ENCODE data around the gene MLX. TPM values are rescaled to one million over a fixed set of nuclear protein-coding genes. Genes with fewer than 3 reads are reported as not detected.
"Not testable (repeated sequence)": the region's sequence is repeated elsewhere in the genome, so short reads cannot be mapped to it uniquely, and the experiment has no call there.

Gene MLX
- total RNA-seq, 6 experiments from 2014 or later: 40.7 to 48.3 (median 47.0) TPM

DNA sequence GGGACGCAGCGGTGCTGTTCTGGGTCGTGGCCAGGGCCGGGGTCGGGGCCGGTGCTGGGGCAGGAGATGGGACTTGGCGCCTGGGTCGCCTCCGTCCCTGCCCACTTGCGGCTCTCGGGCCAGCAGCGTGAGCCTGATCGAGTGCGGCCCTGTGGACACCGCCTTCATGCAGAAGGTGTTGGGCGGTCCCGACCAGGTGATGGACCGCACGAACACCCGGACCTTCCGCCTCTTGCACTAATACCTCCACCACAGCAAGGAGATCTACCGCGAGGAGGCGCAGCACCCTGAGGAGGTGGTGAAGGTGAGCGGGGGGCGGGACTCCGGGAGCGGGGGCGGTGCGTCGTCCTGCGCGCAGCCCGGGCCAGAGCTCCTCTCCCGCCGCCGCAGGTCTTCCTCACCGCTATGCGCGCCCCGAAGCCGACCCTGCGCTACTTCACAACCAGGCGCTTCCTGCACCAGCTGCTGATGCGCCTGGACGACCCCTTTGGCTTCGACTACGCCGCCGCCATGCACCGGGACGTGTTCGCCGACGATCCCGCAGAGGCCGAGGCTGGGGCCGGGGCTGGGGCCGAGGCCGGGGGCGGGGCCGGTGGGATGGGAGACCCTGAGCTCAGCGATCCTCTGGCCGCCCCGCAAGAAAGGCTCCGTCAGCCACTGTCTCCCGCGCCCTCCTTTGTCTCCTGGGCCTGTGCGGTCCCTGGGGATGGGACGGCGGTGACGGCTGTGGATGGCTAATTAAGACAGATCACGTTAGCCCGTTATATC, 18.6 kb upstream of the MLX start:
- 0 out of 2 replicates have a peak, but pooled peaks cover 4% of the 10 kb centered on the region for H3K36me3 Mint-ChIP-seq (ENCODE audit: low read depth)
- no peaks in the 10 kb centered on the region for H3K9me3 Mint-ChIP-seq
- TF ChIP-seq CTCF (IDR thresholded peaks at IDR 0.05): peak; percentile 67
- H3K4me3 Mint-ChIP-seq: peak overlapping the region; percentile 28; the same call in 1 of the 2 replicates
- H3K27me3 Mint-ChIP-seq (ENCODE audit: insufficient read depth): peaks cover 5% of the 10 kb centered on the region
- peaks cover 9% of the 10 kb centered on the region; the same call in 1 of the 2 replicates for H3K4me1 Mint-ChIP-seq (ENCODE audit: low read depth)
- DNase-seq: no peak
- no peak overlapping the region for H3K27ac Mint-ChIP-seq

DNA sequence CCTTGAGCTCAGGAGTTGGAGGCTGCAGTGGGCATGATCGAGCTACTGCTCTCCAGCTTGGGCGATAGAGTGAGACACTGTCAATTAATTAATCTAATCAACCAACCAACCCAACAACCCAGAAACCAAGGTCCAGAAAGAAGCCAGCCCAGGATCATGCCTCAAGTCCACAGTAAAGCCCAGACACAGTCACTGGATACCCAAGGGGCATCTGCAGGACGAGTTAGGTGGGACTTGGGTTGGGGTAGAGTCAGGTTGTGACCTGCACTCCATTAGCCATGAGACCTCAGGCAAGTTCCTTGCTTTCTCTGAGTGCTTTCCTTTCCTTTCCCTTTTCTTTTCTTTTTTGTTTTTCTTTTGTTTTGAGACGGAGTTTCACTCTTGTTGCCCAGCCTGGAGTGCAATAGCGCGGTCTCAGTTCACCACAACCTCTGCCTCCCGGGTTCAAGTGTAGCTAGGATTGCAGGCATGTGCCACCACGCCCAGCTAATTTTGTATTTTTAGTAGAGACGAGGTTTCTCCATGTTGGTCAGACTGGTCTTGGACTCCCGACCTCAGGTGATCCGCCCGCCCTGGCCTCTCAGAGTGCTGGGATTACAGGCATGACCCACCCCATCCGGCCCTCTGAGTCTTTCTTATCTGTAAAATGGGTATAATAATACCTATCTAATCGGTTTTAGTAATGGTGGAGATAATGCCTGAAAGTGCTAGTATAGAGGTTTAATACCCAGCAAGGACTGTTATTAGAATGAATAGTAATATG, 17.7 kb upstream of the MLX start:
- Mint-ChIP-seq H3K27me3 (ENCODE audit: insufficient read depth) (peaks cover 5% of the 10 kb centered on the region), H3K4me1 (ENCODE audit: low read depth) (peaks cover 9% of the 10 kb centered on the region; the same call in 1 of the 2 replicates), H3K36me3 (ENCODE audit: low read depth) (0 out of 2 replicates have a peak, but pooled peaks cover 4% of the 10 kb centered on the region), H3K9me3 (no peaks in the 10 kb centered on the region), H3K27ac (no peak overlapping the region), H3K4me3 (no peak overlapping the region)
- DNase-seq: no peak
- TF ChIP-seq CTCF (IDR thresholded peaks at IDR 0.05): no peak

GRCh38 chr17:42552736-42553135, 14.2 kb upstream of the MLX start, which contains the start of gene HSD17B1:
TSS of gene HSD17B1 (plus strand) at chr17:42552923. CDS start at chr17:42552934, 11 bp downstream.
- H3K27ac Mint-ChIP-seq: peak within 1 kb of the TSS; percentile 11; the same call in 1 of the 2 replicates
- peaks cover 17% of the 10 kb centered on the region for H3K4me1 Mint-ChIP-seq (ENCODE audit: low read depth)
- not testable (repeated sequence) for H3K9me3 Mint-ChIP-seq; DNase-seq; H3K36me3 Mint-ChIP-seq (ENCODE audit: low read depth); H3K27me3 Mint-ChIP-seq (ENCODE audit: insufficient read depth)
- H3K4me3 Mint-ChIP-seq: peak within 1 kb of the TSS; percentile 91

DNA sequence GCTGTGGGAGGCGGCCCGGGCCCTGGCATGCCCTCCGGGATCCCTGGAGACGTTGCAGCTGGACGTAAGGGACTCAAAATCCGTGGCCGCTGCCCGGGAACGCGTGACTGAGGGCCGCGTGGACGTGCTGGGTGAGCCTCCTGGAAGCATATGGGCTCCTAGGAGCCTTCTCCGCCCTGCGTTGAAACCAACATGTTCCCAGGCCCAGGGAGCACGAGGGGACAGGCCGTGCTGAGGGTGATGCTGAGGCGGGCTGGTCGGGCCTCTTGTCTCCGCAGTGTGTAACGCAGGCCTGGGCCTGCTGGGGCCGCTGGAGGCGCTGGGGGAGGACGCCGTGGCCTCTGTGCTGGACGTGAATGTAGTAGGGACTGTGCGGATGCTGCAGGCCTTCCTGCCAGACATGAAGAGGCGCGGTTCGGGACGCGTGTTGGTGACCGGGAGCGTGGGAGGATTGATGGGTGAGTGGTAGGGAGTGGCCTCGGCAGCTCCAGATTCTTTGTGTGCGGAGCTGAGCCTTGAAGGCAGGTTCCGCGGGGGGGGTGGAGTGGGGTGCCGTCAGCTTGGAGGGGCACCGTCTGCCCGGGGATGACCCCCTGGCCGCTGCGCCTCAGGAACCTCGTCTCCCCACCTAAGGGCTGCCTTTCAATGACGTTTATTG, 13.6 kb upstream of the MLX start:
- no peak for DNase-seq
- no peak for TF ChIP-seq CTCF (IDR thresholded peaks at IDR 0.05)
- H3K27ac Mint-ChIP-seq: no peak overlapping the region
- peaks cover 17% of the 10 kb centered on the region for H3K4me1 Mint-ChIP-seq (ENCODE audit: low read depth)
- no peaks in the 10 kb centered on the region for H3K36me3 Mint-ChIP-seq (ENCODE audit: low read depth)
- peaks cover 3% of the 10 kb centered on the region for H3K27me3 Mint-ChIP-seq (ENCODE audit: insufficient read depth)
- H3K9me3 Mint-ChIP-seq: no peaks in the 10 kb centered on the region
- peak overlapping the region; percentile 91 for H3K4me3 Mint-ChIP-seq

DNA sequence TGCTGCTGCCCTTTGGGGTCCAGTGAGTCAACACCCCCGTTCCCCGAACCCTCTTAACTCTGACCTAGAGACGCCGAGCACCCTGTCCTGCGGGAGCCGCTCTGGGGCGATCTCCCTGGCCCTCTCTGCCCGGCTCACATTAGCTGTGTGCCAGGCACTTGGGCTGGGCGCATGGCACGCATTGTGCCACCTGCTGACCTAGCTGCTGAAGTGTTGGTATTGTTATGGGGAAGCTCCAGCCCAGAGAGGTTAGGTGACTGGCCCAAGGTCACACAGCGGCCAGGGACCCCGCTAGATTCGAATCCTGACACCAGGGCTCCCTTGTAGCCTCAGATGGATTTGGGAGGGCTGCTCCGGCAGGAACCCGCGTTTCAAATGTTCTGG, 13.0 kb upstream of the MLX start:
- H3K27ac Mint-ChIP-seq: peak overlapping the region; percentile 88

More for the DNA sequence above, 13.0 kb upstream of the MLX start:
- no peak for DNase-seq
- TF ChIP-seq CTCF (IDR thresholded peaks at IDR 0.05): peak; percentile 19; the same call in 1 of the 2 replicates
- H3K27me3 Mint-ChIP-seq (ENCODE audit: insufficient read depth): peaks cover 3% of the 10 kb centered on the region
- peak overlapping the region; percentile 91 for H3K4me3 Mint-ChIP-seq
- H3K4me1 Mint-ChIP-seq (ENCODE audit: low read depth): peaks cover 14% of the 10 kb centered on the region
- no peaks in the 10 kb centered on the region for H3K36me3 Mint-ChIP-seq (ENCODE audit: low read depth)
- H3K9me3 Mint-ChIP-seq: no peaks in the 10 kb centered on the region

Measured in HFFc6 (cell line).